Heart left ventricle (tissue), 13 donors: ENCODE results near the gene FOXO1.

Experiments used
- CTCF ChIP-seq, 12 donors: fragments of 200-600 bp; sonication (generic) in 4 of 12; IDR thresholded peaks; one replicate each; pipeline versions ENCODE4 v1.5.0 to v1.8.0; 2018 to 2022; ENCODE audit warnings: antibody characterized with exemption in 12 of 12, mild to moderate bottlenecking in 5 of 12
- POLR2A ChIP-seq, 2 donors: fragments of 450-650 bp; IDR thresholded peaks; one replicate each; pipeline ENCODE4 v1.6.1; 2017; ENCODE audit warnings: antibody characterized with exemption in 2 of 2, mild to moderate bottlenecking in 2 of 2, moderate library complexity in 2 of 2
- donor health status: ischemic (EF 13 %, LVEDD 7.1; RV severe dilation, severe dysfunction).
- donor health status: DM: no; HTN: yes; CAD: no.
- donor health status: DM: no; HTN: no; CAD: no.
- donor health status: ischemic (EF 25% LVEDD 6.9; RV normal size, moderate dysfunction).
- donor health status: ischemic (EF 25% LVEDD 5.7; RV mildly dilated, moderate dysfunction).
- donor health status: ischemic (EF 35%, LVEDD 5.7; RV mildly dilated, moderate dysfunction).
- donor health status: nonischemic (EF 11% LVEDD 7.7; RV severe dilation, severe dysfunction).
- donor health status: DM: yes; HTN: yes; CAD: no.
- donor health status: PGD.
- donor health status: ischemic (EF 29% LVEDD 5.4; RV normal size, mild dysfunction).
- donor health status: nonischemic (EF 23%, LVEDD 6.1; RV moderate dilation, normal function).

GRCh38 chr13:40568246-40569023, 98.0 kb downstream of the FOXO1 start:
- TF ChIP-seq POLR2A (IDR thresholded peaks at IDR 0.05), result no peak
- TF ChIP-seq CTCF (IDR thresholded peaks at IDR 0.05), result no peak
